MCF 10A (cell line): ENCODE data around the gene ARHGAP42. TPM values are rescaled to one million over a fixed set of nuclear protein-coding genes. Genes with fewer than 3 reads are reported as not detected.

ENCODE experiments used
- BruUV-seq: library from RNA; stranded (reverse); fragments of 400-500 nt; replicated peaks from 2 replicates; lab custom pipeline; 2021; lab: Mats Ljungman, UMichigan
- CTCF ChIA-PET: fragments of 300-600 bp; sonication (Branson Sonifier 250); formaldehyde crosslinking; extraction: SDS; loops from one replicate; lab custom pipeline; 2021; ENCODE audit warnings: antibody characterized with exemption, inconsistent platforms; lab: Yijun Ruan, JAX
- POLR2A ChIA-PET: fragments of 300-600, 350-650 bp; sonication (Branson Sonifier 250); formaldehyde crosslinking; extraction: SDS; loops from one replicate; lab custom pipeline; 2020; ENCODE audit warnings: antibody characterized with exemption, inconsistent platforms; lab: Yijun Ruan, JAX
- DNase-seq: peaks from one replicate; pipeline ENCODE4 v3.0.0-alpha.2; 2018; ENCODE audit not compliant: unreplicated experiment
- H3K27ac Mint-ChIP-seq: one replicate; pipeline ENCODE4 v1.8.0; 2022; ENCODE audit warnings: mild to moderate bottlenecking, low read depth, mixed read lengths; ENCODE audit not compliant: unreplicated experiment
- H3K27me3 Mint-ChIP-seq: one replicate; pipeline ENCODE4 v1.8.0; 2022; ENCODE audit warnings: mixed read lengths; ENCODE audit not compliant: insufficient read depth, unreplicated experiment
- H3K36me3 Mint-ChIP-seq: one replicate; pipeline ENCODE4 v1.8.0; 2022; ENCODE audit warnings: mild to moderate bottlenecking, moderate library complexity, mixed read lengths; ENCODE audit not compliant: insufficient read depth, unreplicated experiment
- H3K4me1 Mint-ChIP-seq: one replicate; pipeline ENCODE4 v1.8.0; 2022; ENCODE audit warnings: mixed read lengths; ENCODE audit not compliant: insufficient read depth, unreplicated experiment
- H3K4me3 Mint-ChIP-seq: one replicate; pipeline ENCODE4 v1.8.0; 2022; ENCODE audit warnings: mild to moderate bottlenecking, moderate library complexity, mixed read lengths; ENCODE audit not compliant: unreplicated experiment
- H3K9me3 Mint-ChIP-seq: one replicate; pipeline ENCODE4 v1.8.0; 2022; ENCODE audit warnings: mixed read lengths; ENCODE audit not compliant: unreplicated experiment
- intact Hi-C: fragments of 100-400 bp; cut with micrococcal nuclease; formaldehyde crosslinking; loops from 2 replicates; pipeline ENCODE4 v1.14.1; 2022
- total RNA-seq: library from RNA; stranded (reverse); gene quantifications from 2 replicates; pipeline ENCODE4 v1.2.3, GENCODE V29; 2022
- TF ChIP-seq, protein P1 (sequence below): fragments of 200-600 bp; IDR thresholded peaks from one replicate; pipeline ENCODE4 v1.8.0; 2022; ENCODE audit warnings: antibody characterized with exemption, mild to moderate bottlenecking; ENCODE audit not compliant: unreplicated experiment

The ARHGAP42 gene
- total RNA-seq, 1 experiment from 2014 or later = 2.5 TPM

DNA sequence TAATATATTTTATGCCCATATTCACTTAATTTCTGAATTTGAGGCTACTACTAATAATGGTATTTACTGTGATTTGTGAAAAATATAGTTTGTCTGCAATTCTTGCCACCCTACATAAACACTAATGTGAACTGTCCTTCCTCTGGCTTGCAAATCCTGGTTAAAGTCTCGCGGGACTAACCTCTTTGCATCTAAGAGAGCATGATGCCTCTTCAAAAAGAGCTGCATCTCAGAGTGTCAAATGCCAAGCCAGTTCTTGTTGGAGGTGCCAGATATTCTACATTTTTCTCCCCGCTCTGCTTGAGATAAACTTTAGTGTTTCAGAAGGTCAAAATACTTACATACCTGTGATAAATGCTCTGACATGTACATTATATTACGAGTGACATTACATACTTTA lies 2.1 kb downstream of the ARHGAP42 start:
- no peak for DNase-seq
- intact Hi-C loops = loop anchor here (5.0 kb wide), 1 partner anchor 88 kb away; no protein-coding TSS in a partner anchor
- CTCF ChIA-PET = interaction anchor here (0.7 to 2.1 kb wide), 5 partner anchors 10 to 1309 kb away, joined by 3 to 8 read pairs (median 4); no protein-coding TSS in a partner anchor
- Mint-ChIP-seq H3K9me3 (no peaks in the 10 kb centered on the region), H3K4me3 (no peak overlapping the region), H3K27ac (no peak overlapping the region), H3K36me3 (no peaks in the 10 kb centered on the region), H3K27me3 (no peaks in the 10 kb centered on the region), H3K4me1 (peaks cover 18% of the 10 kb centered on the region)
- BruUV-seq = no TSS peak
- POLR2A ChIA-PET = interaction anchor here (0.6 to 1.4 kb wide), 3 partner anchors 143 to 896 kb away, joined by 3 read pairs; no protein-coding TSS in a partner anchor
- TF ChIP-seq, protein P1, sequence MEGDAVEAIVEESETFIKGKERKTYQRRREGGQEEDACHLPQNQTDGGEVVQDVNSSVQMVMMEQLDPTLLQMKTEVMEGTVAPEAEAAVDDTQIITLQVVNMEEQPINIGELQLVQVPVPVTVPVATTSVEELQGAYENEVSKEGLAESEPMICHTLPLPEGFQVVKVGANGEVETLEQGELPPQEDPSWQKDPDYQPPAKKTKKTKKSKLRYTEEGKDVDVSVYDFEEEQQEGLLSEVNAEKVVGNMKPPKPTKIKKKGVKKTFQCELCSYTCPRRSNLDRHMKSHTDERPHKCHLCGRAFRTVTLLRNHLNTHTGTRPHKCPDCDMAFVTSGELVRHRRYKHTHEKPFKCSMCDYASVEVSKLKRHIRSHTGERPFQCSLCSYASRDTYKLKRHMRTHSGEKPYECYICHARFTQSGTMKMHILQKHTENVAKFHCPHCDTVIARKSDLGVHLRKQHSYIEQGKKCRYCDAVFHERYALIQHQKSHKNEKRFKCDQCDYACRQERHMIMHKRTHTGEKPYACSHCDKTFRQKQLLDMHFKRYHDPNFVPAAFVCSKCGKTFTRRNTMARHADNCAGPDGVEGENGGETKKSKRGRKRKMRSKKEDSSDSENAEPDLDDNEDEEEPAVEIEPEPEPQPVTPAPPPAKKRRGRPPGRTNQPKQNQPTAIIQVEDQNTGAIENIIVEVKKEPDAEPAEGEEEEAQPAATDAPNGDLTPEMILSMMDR = no peak

DNA sequence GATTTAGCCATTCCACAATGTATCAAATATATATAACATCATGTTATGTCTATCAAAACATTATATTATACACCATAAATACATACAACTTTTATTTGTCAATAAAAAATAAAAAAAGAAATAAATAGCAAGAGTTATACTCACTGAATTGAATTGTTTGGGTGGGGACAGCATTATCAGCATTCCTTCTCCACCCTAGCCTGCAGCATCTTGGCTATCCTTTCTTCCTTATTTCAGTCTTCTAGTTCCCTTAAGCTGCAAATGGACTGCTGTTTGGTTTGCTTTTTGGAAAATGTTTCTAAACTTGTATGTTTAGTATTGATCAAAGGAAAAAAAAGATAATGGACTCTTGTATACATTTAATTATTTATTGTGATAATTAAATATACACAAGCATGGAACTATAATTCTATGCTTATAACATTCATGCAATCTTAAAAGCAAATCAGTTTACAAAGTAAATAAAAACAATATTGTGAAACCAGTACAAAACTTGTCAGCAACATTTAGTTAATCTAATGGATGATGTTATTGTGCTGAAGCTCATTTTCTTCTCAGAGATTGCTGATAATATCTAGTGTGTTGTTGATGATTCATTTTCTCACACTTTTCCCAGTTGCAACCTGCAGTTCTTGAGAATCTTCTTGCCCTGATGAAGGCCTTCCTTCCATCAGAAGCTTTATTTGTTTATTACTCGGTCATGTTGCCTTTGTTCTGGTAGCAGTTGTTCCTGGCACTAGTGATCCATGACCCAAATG lies 5.0 kb downstream of the ARHGAP42 start:
- Mint-ChIP-seq H3K27ac (no peak overlapping the region), H3K27me3 (no peaks in the 10 kb centered on the region), H3K36me3 (no peaks in the 10 kb centered on the region), H3K9me3 (no peaks in the 10 kb centered on the region), H3K4me1 (peaks cover 12% of the 10 kb centered on the region), H3K4me3 (no peak overlapping the region)
- no TSS peak for BruUV-seq
- ChIA-PET POLR2A (interaction anchor here (0.7 to 1.0 kb wide), 3 partner anchors 12 to 64 kb away, joined by 3 to 4 read pairs (median 3); no protein-coding TSS in a partner anchor), CTCF (interaction anchor here (0.6 to 1.9 kb wide), 3 partner anchors 9 to 739 kb away, joined by 3 to 9 read pairs (median 4); no protein-coding TSS in a partner anchor)
- intact Hi-C loops = no loop called here
- TF ChIP-seq, protein P1 = no peak
- DNase-seq = no peak

DNA sequence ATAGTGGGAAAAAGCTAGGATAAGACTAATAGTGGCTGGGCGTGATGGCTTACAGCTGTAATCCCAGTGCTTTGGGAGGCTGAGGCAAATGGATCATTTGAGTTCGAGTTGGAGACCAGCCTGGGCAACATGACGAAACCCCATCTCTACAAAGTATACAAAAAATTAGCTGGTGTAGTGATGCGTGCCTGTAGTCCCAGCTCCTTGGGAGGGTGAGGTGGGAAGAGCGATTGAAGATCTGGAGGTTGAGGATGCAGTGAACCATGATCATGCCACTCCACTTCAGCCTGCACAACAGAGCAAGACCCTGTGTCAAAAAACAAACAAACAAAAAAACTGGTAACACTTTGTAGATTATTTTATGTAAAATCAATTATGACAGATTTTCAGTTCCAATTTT lies 8.8 kb downstream of the ARHGAP42 start:
- Mint-ChIP-seq H3K27me3 (no peaks in the 10 kb centered on the region), H3K9me3 (no peaks in the 10 kb centered on the region), H3K36me3 (no peaks in the 10 kb centered on the region), H3K27ac (no peak overlapping the region), H3K4me3 (no peak overlapping the region), H3K4me1 (no peaks in the 10 kb centered on the region)
- CTCF ChIA-PET = interaction anchor here (0.6 to 1.9 kb wide), 5 partner anchors 8 to 1213 kb away, joined by 3 to 4 read pairs (median 3); no protein-coding TSS in a partner anchor
- no peak for DNase-seq
- POLR2A ChIA-PET = no interaction called here
- intact Hi-C loops = no loop called here
- TF ChIP-seq, protein P1 = no peak
- BruUV-seq = no TSS peak

DNA sequence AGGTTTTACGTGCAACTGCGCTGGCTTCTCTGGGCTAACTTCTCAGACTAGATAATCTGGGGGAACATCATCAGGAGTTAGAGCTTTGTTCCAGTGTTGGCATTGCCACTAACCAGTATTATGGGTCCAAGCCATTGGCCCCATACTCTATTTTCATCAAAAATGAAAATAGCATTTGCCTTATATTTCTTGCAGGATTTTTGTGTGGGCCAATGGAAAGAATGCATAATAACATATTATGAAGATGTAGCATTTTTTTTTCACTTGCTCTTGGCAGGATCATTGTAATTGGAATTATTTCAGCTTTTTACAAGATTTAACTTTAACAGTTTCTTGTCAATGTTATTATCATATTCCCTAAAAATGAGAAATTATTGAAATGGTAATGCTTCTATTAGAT lies 16.1 kb downstream of the ARHGAP42 start:
- BruUV-seq = no TSS peak
- ChIA-PET POLR2A (no interaction called here), CTCF (interaction anchor here (0.7 to 2.0 kb wide), 2 partner anchors 8 to 15 kb away, joined by 3 to 10 read pairs; no protein-coding TSS in a partner anchor)
- intact Hi-C loops = no loop called here
- Mint-ChIP-seq H3K27me3 (no peaks in the 10 kb centered on the region), H3K9me3 (no peaks in the 10 kb centered on the region), H3K4me3 (no peak overlapping the region), H3K27ac (no peak overlapping the region), H3K4me1 (peaks cover 5% of the 10 kb centered on the region), H3K36me3 (no peaks in the 10 kb centered on the region)
- no peak for DNase-seq
- TF ChIP-seq, protein P1 = no peak
